NOMO-1 treated with DMSO at 0.1 percent for 48 hours (cell line): ENCODE data around the gene ABCF1.

Source experiments
- DNase-seq: peaks from one replicate; lab custom pipeline; 2025; ENCODE audit not compliant: unreplicated experiment; lab: John Stamatoyannopoulos, UW

Gene ABCF1

DNA sequence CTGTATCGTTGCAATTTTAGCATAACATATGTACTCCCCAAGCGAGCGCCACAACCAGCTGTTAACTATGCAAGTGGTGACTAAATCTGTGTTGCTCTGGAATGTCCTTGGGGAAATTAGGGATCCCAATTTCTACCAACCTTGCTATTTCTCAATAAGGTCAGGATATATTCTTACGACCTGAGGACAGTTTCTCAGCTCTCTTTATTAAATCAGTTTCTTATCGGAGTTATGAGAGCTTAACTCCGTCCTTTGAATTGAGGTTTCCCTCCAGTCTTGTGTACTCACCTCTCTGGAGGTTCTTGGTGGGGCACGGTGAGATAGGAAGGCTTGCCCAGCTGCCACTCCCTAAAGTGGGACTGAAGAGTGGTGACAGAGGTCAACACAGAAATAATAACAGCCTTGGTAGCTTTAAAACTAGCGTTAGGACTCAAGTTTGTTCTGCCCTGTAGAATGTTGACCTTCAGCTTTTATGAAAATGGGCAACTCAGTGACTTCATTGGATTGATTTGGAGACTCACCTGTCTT, 47.1 kb downstream of the ABCF1 start:
- DNase-seq: no peak

- no peak for DNase-seq
These were observed 48.3 kb downstream of the ABCF1 start for GRCh38 chr6:30619561-30619960.

- no peak for DNase-seq
These were observed 54.3 kb downstream of the ABCF1 start for GRCh38 chr6:30625511-30625910.

- peak; percentile 76 for DNase-seq
These were observed 55.5 kb downstream of the ABCF1 start, which contains the start of gene ATAT1 for GRCh38 chr6:30626484-30627366. TSS of gene ATAT1 (plus strand) at chr6:30626874.

DNA sequence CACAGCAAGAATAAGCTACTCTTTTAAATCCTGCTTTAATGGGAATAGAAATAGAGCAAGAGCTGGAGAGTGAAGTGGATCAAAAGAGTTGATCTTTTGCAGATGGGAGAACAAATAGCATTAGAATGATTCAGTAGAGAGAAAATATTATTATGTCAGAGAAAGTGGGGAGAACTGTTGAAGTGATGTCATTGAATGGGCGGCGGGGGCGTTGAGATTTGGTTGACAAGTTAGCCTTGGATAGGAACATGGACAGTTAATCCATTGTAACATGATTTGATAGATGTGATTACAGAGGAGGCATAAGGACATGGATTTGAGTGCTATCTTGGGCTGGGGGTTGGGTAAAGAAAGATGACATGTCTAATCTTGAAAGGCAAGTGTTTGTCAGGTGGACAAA, 64.6 kb downstream of the ABCF1 start:
- DNase-seq: no peak

GRCh38 chr6:30640481-30640880, 69.2 kb downstream of the ABCF1 start:
- no peak for DNase-seq

DNA sequence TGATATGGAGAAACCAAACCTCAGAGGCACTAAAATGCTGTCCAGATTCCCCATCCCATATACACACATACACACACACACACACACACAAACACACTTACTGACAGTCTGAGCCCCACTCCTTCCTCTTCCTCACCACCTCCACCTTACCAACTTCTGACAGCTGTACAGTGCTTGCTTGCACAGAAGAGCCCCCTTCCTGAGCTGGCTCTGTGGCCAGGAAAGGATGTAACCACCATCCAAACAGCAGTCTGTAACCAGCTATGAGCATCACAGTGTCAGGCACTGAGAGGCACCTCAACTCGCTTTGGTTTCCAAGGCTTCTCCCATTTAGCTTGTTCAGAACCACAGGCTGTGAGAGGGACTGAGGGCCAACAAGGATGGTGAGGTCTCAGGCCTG, 69.8 kb downstream of the ABCF1 start:
- no peak for DNase-seq
